Thyroid gland (tissue), 4 donors: Measurements from ENCODE around the gene KRT12.

Experiments
- POLR2A ChIP-seq, 2 donors: fragments of 450-650 bp; IDR thresholded peaks; one replicate each; pipeline ENCODE4 v1.6.1; 2017; ENCODE audit warnings: antibody characterized with exemption in 2 of 2, mild to moderate bottlenecking in 2 of 2, moderate library complexity in 1 of 2
- TF ChIP-seq, protein P1 (sequence below), 6 experiments: fragments of 200-600 bp in 3 of 6; fragments of 450-650 bp in 3 of 6; sonication (generic) in 3 of 6; IDR thresholded peaks; one replicate each; pipeline ENCODE4 v1.5.1; 2016 to 2019; ENCODE audit warnings: antibody characterized with exemption in 6 of 6, mild to moderate bottlenecking in 2 of 6, inconsistent platforms in 1 of 6, moderate library complexity in 1 of 6

DNA sequence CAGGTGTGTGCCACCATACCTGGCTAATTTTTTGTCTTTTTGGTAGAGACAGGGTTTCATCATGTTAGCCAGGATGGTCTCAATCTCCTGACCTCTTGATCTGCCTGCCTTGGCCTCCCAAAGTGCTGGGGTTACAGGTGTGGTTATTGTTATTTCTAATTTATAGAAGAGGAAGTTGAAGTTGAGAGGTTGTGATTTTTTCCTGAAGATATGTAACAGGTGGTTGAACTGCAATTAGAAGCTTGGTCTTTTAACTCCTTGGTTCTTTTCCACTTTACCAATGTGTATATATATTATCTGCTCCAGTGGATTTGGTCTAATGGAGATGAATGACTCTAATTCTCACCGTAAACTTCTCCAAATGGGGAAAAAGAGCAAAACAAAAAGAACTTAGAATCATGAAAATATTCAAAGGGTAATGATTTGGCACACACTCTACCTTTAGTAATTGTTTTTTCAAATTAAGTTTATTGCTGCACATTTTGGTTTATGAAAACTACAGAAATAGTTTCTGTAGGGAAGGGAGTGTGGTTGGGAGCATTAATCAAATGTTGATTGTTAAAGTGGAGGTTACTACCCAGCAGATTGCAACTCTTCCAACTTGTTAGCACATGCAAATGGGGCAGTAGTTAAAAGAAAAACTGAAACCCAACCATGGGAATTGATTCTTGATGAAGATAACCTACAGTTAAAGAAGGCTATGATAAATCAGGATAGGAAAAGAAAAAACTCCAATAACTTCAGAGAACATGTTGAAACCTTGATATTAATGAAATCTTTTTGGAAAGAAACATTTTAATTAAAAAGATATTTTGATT is 42.8 kb downstream of the KRT12 start:
- TF ChIP-seq, protein P1, sequence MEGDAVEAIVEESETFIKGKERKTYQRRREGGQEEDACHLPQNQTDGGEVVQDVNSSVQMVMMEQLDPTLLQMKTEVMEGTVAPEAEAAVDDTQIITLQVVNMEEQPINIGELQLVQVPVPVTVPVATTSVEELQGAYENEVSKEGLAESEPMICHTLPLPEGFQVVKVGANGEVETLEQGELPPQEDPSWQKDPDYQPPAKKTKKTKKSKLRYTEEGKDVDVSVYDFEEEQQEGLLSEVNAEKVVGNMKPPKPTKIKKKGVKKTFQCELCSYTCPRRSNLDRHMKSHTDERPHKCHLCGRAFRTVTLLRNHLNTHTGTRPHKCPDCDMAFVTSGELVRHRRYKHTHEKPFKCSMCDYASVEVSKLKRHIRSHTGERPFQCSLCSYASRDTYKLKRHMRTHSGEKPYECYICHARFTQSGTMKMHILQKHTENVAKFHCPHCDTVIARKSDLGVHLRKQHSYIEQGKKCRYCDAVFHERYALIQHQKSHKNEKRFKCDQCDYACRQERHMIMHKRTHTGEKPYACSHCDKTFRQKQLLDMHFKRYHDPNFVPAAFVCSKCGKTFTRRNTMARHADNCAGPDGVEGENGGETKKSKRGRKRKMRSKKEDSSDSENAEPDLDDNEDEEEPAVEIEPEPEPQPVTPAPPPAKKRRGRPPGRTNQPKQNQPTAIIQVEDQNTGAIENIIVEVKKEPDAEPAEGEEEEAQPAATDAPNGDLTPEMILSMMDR (IDR thresholded peaks at IDR 0.05) = no peak
- TF ChIP-seq POLR2A (IDR thresholded peaks at IDR 0.05) = no peak
